Activated CD8-positive, alpha-beta memory T cell treated with anti-CD3 and anti-CD28 coated beads for 48 hours (primary cell): ENCODE results near the gene FAM131C.
"Not testable (repeated sequence)": the region's sequence is repeated elsewhere in the genome, so short reads cannot be mapped to it uniquely, and the experiment has no call there.

Experiments
- DNase-seq, 3 experiments: peaks; one replicate each; pipeline ENCODE4 v3.0.0-alpha.2; 2020; ENCODE audit warnings: low read depth in 2 of 3, low spot score in 2 of 3

Gene FAM131C

DNA sequence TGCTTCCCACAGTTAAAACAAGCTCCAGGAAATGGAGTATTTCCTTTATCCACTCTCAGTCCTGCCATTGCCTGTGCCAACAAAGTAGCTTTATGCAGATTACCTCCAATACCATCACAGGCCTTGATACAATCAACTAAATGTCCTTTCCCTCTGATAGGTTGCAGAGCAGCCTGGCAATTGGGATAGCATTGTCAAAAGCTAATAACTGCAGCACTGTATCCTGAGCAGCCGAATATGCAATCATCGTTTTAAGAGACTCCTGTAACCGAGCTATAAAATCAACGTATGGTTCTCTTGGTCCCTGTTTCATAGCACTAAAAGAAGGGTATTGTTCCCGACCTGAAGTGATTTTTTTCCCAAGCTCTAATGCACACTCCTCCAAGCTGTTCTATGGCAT, 33.6 kb upstream of the FAM131C start:
- not testable (repeated sequence) for DNase-seq

DNA sequence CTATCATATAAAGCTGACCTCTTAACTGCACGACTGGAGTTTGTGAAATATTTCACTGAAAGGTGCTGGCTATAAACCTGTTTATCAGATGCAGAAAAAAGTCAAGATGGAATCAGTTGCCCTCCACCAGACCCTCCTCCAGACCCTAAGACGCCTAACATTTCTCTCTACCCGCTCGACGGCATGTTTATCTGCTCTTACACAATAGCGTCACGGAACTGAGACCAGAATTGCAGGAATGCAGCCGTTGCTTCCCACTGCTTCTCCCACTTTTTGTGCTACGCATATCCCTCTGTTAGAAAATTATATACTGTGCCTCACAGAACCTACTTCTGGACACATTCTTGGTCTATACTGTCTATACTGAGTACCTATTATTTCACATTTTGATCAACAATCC, 28.2 kb upstream of the FAM131C start:
- DNase-seq = no peak

DNA sequence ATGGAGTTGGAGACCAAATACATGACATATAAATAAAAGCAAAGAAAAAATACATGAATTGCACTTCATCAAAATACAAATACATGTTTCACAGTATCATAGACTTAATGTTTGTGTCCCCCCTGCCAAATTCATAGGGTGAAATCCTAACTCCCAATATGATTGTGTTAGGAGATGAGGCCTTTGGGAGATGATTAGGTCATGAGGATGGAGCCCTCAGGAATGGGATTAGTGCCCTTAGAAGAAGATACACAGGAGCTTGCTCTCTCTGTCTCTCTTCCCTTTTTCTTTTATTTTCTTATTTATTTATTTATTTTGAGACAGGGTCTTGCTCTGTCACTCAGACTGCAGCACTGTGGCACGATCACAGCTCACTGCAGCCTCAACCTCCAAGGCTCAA, 26.0 kb upstream of the FAM131C start:
- DNase-seq = no peak

DNA sequence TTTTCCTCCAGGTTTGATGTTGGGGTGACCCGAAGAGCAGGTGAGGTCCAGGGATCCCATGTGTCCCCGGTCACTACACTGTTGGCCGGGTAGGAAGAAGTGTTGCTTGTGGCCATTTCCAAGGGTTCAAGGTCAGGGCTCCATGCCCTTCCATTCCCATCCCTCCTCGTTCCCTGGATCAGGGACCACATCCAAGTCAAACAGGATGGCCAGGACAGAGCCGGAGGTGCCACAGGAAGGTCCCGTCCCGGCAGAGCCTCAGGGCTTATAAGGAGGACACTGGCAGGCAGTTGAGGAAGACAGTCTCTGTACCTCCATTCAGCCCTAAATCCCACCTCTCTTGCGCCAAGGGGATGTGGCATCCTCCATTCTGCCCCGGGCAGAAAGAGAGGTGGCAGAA, 22.0 kb upstream of the FAM131C start:
- DNase-seq = no peak

DNA sequence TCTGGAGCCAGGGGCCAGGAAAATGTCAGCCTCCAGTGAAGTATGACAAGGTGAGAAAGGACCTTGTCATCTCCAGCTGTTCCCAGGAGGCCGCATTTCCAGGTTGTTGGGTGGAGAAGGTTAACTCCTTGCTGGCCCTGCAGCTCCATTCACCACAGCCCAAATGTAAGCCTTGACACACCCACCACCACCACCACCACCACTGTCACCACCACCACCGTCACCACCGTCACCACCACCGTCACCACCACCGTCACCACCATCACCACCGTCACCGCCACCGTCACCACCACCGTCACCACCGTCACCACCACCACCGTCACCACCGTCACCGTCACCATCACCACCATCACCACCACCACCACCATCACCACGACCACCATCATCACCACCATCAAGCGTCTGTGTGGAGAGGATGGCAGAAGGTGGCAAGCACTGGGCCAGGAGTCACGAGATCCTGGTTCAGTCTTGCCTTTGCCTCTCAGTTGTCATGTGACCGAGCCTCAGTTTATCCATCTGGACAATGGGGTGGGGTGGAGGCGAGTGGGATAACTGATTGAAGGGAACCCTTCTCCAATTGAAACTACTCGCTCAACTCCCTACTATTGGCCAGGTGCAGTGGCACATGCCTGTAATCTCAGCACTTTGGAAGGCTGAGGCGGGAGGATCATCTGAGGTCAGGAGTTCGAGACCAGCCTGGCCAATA, 21.2 kb upstream of the FAM131C start:
- DNase-seq = no peak

DNA sequence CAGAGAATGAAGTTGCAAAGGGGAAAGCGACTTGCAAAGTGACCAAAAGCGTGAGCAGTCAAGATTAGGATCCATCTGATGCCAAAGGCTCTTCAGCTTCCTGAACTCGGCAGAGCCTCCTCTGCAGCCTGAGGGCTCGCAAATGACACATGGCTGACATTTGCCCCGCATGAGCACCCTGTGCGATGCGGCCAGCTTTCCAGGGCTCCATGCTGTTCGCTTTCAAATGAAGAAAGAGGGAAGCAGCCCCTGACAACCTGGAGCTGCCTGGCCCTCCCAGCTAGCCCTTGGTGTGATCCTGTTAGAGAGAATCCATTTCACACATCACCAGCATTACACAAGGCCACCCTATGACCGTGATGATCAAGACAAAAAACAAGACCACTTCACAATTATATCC, 20.2 kb upstream of the FAM131C start:
- no peak for DNase-seq

DNA sequence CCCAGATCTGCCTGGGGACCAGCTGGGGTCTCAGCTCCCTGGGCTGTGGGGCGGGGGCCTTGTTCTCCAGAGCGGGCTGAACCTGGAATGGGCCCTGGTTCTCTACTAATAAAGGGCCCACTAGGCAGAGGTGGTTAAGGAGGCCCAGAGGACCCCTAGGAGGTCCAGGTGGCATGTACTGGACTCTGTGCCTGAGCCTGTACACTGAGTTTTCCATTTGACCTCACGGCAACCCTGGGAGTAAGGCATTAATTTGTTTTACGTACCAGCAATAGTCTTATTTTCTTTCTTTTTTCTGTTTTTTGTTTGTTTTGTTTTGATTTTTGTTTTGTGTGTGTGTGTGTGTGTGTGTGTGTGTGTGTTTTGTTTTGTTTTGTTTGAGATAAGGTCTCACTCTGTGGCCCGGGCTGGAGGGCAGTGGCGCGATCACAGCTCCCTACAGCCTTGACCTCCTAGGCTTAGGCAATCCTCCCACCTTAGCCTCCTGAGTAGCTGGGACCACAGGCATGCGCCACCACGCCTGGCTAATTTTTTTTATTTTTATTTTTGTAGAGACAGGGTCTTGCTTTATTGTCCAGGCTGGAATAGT, 19.6 kb upstream of the FAM131C start:
- no peak for DNase-seq

DNA sequence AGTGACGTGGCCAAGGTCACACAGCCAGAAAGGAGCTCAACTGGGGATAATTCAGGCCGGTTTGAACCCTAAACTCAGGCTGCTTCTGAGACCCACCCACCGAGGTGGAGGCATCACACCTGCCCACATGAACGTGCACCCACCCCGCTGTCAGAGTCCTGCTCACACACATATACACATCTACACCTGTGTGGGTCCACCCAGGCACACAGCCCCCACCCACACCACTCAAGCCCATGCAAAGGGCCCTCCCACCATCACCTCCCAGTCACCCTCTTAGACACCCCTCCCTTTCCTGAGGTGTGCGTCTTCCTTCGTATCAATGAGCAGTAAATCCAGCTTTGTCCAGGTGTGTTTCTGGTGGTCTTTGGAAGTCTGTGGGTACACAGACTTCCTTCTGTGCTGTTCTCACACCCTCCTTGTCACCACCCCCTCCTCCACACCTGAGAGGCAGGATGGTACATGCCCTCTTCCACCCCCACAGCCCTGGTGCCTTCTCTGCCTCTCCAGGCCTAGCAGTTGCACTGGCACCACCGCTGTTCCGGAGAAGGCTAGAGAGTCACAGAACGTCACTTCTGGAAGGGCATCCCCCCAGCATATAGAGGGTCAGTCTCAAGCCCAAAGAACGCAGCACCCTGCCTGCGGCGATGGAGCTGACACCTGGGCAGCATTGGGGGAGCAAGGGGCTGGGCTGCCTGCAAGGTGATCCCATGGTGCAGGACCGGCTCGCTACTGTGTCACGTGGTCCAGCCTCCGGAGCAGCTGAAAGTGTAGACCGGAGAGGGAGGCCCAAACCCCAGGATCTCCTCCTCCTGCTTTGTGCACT, 18.9 kb upstream of the FAM131C start:
- no peak for DNase-seq

DNA sequence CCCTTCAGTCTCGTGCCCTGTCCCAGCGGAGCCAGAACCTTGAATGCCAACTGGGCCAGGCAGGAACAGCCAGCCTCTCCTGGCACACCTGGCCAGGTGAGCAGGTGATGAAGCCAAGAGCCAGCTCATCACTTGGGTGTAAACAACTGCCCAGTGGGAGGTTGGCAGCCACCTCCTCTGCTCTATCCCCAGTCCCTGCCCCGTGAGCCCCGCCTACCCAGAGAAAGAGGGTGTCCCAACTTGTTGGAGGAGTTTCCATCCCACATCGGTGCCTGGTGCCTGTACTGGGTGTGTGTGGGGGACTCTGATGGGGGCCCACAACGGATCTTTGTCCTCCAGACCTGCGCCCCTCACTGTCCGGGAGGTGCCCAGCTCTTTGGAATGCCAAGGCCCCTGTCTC, 17.8 kb upstream of the FAM131C start:
- DNase-seq = no peak

DNA sequence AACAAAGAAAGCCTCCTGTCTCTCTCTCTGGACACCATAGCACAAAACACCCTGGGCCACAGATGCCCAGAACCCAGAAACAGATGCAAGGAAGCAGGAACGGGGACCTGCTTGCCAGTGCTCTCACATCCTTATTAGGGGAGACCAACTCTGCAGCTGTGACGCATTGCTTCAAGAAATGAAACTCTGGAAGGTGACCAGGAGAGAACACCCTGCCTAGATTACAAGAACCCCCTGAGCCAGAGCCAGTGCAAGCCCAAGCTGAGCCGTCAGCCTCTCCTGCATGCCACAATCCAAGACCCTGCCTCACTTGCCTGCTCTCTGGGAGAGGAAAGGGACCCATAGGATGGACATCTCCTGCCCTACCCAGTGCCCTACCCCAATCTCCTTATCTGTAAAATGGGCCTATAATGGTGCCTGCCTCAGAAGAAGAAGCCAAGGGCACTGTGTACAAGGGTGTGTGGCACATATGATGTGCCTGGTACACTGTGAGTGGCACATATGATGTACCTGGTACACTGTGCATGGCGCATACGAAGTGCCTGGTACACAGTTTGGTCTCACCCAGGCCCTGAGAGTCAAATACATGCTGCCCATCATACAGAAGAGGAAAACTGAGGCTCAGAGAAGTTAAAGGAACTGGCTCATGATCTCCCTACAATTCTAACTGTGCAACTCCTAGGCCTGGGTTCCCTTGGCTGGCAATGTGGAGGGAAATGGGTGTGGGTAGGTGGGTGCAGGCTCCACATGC, 16.8 kb upstream of the FAM131C start:
- DNase-seq = no peak

DNA sequence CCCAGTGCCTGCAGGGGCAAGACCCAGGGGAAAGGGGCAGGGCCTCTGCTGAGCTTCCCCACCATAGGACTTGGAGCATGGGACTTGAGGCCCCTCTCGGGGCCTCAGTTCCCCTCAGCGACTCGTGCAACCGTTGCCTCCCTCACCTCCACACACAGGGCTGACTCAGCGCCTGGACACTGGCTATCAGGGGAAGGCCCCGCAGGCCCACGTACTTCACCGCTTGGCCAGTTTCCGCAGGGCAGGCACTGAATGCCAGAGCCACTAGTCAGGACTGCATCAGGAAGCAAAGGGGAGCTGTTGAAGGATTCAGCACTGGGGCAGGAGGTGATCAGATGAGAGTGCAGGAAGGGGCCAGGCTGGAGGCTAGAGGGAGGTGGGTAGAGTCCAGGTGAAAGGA, 15.5 kb upstream of the FAM131C start:
- no peak for DNase-seq

DNA sequence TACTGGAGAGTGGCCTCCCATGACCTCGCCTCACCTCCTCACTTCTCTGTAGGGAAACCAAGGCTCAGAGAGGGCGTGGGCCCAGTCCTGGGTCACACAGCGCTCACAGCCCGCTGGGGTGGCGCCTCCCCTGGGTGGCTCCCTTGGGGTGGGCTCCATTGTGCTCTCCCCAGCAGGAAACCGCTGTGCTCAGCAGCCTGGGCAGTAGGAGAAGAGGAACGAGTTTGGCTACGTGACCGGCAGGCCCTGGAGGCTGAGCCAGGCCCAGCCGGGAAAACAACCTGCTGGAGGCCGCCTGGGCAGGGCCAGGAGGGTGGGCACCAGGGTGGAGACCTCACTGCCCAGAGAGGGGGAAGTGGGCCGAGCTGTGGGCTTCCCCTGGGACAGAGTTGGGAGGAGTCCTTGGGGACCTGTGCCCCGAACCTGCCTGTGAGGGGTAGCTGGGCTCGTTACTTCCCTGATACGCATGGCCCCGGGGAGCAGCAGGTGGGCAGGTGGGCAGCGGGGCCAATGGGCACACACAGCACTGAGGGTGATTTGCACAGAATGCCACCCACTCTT, 15.0 kb upstream of the FAM131C start:
- DNase-seq = no peak

DNA sequence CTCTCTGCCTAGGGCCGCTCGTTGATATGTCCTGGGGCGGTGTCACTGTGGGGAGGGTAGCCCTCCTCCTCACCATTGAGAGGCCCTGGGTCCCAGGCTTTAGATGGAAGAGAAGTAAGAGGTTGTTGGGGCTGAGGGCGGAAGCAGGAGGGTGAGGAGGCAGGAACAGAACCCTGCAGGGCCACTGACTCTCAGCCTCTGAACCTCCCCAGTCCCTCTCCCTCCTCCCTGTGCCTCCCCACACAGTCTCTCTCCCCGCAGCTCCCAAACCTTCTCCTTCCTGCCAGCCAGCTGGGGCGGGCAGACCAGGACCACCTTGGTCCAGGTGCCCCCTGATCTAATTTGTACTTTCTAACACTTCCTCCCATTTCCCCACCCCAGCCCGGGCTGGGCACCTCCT, 14.3 kb upstream of the FAM131C start:
- DNase-seq = no peak

DNA sequence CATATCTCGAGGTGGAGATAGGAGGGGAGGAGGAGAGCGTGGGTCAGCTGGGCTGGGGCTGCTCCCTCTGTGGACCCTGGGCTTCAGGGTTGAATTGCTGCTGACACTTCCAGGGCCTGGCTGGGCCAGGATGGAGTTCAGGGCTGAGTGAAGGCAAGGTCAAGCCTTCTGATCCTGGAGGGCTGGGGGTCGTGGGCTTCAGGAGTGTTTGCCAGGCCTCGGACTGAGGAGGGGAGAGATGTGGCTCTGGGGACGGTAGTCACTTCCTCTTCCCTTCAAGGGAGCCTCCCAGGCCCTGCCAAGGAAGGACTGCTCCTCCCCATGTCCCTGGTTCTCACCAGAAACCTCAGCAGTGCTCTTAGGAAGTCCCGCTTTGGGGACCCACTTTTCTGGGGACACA, 12.1 kb upstream of the FAM131C start:
- no peak for DNase-seq

DNA sequence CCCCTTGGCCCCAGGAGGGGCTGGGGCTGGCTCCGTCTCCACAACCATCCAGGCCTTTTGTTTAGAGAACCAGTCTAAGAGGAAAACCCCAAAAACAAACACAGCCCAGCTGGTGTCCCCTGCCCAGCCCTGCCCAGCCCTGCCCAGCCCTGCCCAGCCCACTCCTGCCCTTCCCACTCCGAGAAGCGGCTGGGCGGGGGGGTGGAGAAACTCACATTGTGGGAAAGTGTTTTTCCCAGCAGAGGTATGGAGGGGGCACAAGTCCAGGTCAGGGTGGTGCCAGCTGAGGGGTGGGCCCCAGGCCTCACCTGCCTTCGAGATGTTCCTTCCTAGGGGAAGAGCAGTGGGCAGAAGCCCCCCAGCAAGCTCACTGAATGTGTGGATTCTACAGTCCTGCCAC, 10.0 kb upstream of the FAM131C start:
- no peak for DNase-seq

DNA sequence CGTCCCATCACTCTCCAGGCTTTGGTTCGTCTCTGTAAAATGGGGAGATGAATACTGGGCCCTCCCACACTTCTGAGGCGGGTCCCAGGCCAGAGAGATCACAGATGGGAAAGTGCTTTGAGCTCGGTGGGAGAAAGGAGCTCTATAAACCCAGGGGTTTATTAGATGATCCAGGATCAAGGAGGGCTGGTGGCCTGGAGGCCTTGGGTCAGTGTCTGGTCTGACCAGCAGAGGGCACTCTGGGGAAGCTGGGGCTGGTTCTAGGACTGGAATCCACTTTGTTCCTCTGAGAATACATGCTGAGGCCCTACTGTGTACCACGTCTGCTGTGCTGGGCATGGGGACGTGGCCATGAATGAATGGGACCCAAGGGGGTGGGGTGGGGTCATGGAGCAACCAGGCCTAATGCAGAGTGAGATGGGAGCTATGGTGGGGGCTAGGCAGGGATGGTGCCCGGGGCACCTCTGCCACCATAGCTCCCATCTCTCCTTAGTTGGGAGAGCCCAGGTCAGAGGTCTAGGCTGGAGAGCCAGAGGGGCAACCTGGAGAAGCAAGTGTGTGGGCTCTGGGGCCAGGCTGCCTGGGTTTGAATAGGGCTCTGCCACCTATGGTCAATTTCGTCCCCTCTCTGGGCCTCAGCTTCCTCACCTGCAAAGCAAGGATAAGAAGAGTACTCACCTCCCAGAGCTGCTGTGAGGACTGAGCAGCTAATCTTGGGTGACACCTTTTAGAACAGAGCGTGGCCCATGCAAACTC, 9.0 kb upstream of the FAM131C start:
- peak; percentile 25 to 52 (median 44) for DNase-seq

DNA sequence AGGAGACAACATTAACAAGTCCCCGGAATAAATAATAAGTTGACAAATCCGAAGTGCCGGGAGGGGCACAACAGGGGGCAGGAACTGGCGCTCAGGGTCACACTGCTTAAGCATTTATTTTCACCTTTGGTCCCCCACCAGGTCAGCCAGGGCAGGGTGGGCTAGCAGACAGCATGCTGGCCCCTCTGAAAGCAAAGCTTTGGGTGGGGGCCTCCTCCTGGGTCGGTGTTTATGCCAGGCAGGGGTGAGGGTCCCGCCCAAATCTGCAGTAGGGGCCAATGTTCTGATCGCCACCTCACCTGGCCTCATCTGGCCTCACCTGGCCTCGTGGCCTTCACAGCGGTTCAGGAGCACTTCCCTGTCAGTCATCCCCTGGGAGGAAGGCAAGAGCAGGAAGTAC, 8.2 kb upstream of the FAM131C start:
- no peak for DNase-seq

DNA sequence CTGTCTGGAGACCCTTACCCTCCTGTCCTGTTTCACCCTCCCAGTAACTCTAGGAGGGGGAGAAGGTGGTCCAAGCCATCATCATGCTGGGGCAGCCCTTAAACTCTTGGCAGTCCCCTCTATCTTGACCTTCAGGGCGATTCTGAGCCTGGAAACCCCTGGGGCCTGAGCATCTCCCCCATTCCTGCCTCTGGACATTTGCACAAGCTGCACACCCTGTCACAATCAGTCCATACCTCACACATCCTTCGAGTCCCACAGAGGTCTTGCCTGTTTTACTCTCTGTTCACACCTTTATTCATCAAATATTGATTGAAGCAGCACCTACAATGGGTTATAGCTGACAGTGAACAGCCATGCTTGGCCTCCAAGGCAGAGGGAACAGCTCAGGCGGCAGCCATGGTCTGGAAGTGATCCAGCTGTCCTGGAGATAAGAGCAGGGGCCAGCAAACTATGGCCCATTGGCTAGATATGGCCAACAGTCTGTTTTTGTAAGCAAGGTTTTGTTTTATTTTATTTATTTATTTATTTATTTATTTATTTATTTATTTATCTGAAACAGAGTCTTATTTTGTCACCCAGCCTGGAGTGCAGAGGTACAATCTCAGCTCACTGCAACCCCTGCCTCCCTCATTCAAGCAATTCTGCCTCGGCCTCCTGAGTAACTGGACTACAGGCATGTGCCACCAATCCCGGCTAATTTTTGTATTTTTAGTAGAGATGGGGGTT, 7.1 kb upstream of the FAM131C start:
- DNase-seq = no peak

DNA sequence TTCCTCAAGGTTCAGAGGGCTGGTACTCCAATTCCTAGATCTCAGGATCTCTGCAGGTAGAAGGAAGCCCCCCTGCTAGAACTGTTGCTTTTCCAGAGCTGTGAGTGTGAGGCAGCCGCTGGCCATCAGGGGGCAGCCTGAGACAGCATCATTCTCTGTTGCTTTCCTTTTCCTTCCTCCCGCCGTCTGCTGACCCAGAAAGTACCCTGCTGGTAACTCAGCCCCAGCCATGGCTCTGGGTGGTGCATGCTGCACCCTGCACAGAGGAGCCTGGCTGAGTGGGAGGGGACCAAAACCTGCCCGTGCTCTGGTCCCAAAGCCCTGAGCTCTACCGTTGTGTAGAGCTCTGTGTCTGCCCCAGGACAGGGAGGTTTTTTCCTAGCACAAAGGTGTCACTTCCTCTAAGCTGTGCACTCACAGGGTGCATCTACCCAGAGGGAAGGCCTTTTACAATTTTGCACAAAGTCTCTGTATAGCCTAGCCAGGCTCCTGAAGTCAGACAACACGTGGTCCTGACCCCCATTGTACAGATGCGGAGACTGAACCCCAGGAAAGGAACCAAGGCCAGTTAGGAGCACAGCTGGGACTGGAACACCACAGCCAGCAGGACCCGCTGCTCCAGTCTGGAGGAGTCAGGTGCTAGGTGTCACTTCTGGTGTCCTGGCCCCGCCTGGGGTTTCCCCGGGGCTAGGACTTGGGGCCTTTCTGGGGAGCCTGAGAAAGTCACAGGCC, 5.6 kb upstream of the FAM131C start:
- DNase-seq = peak; percentile 34 to 45 (median 44)
